T follicular helper cell (primary cell): ENCODE results near the gene FGF6.
"Not testable (repeated sequence)": the region's sequence is repeated elsewhere in the genome, so short reads cannot be mapped to it uniquely, and the experiment has no call there.

ENCODE experiments used
- DNase-seq: peaks from one replicate; pipeline ENCODE4 v3.0.0-alpha.2; 2020; ENCODE audit warnings: low read depth

Gene FGF6

DNA sequence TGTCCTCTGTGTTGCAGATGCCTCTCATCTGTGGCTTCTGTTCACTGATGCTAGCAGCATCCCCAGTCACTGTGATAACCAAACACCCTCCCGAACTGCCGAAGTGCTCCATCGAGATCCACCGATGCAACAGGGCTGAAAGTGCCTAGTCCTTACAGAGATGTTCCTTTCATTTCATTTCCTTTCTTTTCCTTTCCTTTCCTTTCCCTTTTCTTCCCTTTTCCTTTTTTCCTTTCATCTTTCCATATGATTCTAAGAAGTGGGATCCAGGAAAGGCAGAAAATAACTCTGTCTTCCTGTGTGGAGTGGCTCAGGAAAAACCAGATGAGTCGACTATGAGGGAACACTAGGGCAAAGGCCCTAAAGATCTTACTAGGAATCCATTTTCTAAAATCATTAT is 26.7 kb downstream of the FGF6 start:
- DNase-seq = no peak

DNA sequence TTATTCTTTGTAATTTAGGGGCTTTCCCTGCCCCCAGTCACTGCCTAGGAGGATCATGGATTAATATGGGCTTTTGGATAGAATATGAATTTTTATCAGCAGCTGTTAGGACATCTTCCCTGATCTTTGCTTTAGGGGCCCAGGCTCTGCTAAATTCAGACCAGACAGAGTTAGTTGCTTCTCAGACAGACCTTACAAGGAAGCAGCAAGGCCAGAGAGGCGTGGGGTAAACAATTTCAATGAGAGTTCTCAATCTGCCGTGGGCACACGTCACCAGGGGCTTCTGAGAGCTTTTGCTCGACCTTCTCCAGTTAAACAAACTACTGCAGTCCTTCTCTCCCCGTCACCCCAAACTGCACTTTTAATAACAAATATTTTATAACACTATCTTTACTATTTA is 27.7 kb downstream of the FGF6 start:
- no peak for DNase-seq

DNA sequence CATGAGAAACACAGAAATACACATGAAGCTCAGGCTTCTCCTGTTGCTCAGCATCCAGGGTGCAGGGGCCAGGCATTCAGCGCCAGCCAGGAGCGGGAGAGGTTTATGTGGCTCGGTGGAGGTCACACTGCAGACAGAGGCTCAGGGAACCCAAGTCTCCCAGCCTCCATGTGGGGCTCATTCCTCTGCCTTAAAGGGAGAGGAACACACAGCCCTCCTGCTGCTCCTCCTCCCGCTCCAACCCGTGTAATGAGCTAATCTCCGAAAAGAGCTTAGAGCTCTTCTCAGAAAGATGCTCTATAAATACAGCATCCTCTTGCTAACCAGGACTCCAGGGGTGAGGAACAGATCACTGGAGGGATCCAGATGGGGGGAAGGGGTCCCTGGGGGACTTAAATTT is 28.2 kb downstream of the FGF6 start:
- DNase-seq = no peak

DNA sequence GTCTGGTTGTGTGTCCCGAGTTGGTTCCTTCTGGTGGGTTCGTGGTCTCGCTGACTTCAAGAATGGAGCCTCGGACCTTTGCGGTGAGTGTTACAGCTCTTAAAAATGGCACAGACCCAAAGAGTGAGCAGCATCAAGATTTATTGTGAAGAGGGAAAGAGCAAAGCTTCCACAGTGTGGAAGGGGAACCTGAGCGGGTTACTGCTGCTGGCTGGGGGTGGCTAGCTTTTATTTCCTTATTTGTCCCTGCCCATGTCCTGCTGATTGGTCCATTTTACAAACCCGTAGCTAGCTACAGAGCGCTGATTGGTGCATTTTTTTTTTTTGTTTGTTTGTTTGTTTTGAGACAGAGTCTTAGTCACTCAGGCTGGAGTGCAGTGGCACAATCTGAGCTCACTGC is 29.3 kb downstream of the FGF6 start:
- no peak for DNase-seq

DNA sequence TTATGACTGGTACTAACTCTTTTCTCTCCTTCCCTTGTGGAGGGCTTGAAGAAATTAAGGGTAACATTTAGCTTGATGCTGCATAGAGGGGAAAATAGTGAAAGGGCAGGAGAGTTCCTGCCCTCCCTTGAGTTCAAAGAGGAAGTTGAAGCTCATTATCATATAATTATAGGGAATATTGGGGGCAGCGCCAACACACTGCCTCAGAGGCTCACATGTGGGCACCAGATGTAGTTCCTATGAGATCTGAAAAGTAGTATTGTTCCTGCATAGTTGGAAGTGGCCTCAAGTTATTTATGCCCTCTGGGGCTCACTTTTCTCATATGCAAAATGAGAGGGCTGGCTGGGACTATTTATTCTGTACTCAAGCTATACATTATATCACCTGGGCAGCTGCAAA is 33.1 kb downstream of the FGF6 start:
- no peak for DNase-seq

DNA sequence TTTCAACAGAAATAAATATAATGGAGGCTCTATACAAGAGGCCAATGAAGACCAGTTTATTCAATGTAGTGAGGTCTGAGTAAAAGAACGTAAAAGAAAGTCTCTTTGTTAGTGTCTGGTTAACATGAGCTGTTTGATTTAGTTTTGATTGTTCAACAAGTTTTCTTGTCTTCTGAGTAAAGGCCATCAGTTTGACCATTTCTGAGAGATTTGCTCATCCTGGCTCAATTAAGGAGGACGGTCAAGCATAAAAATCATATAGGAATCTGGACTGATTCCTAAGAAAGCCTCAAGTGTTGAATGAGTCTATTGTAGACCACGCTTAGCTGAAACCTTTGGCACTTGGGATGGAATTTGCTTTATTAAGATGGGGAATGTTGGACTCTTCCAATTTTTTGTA is 33.6 kb downstream of the FGF6 start:
- DNase-seq = no peak

DNA sequence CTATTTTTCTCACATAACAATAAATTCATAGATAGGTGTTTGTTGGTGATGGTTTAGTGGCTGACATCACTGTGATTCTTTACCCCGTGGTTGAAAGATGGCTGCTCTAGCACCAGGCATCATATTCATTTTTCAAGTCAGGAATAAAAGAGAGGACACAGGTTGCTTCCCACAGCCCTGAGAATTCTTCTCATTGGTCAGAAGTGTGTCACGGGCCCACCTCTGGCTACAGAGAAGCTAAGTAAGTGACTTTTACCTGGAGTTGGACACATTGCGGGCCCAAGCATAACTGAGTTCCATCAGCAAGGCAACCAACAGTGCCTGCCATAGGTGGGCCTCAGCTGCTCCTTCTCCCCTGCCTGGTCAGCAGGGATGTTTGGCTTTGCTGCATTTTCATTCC is 38.5 kb downstream of the FGF6 start:
- DNase-seq = no peak

DNA sequence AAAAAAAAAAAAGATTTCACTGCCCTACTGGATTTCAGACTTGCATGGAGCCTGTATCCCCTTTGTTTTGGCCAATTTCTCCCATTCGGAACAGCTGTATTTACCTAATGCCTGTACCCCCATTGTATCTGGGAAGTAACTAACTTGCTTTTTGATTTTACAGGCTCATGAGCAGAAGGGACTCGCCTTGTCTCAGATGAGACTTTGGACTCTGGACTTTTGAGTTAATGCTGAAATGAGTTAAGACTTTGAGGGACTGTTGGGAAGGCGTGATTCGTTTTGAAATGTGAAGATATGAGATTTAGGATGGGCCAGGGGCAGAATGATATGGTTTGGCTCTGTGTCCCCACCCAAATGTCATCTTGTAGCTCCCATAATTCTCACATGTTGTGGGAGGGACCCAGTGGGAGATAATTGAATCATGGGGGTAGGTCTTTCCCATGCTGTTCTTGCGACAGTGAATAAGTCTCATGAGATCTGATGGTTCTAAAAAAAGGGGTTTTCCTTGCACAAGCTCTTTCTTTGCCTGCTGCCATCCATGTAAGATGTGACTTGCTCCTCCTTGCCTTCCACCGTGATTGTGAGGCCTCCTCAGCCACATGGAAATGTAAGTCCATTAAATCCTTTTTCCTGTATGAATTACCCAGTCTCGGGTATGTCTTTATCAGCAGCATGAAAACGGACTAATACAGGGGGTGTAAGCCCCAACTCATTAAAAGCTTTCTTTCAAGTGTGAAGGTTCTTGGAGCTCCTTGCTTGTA is 40.6 kb downstream of the FGF6 start:
- not testable (repeated sequence) for DNase-seq

DNA sequence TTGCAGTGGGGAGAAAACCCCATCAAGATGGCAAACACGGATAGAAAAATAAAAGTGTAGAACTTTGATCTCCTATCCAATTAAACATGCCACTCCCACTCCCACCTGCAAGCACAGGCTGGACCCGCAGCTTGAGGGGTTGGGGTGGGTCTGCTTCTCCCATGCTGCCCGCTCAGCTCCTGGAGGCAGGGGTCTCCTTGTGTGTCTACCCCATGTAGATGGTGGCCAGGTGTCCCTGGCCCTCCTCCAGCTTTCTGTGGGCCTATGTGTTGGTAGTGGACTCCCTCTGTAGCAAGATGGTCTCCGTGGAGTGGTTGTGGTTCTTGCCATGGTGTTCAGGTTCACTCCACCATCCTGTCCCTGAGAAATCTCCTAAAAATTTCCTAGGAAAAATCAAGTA is 42.6 kb downstream of the FGF6 start:
- DNase-seq = no peak

DNA sequence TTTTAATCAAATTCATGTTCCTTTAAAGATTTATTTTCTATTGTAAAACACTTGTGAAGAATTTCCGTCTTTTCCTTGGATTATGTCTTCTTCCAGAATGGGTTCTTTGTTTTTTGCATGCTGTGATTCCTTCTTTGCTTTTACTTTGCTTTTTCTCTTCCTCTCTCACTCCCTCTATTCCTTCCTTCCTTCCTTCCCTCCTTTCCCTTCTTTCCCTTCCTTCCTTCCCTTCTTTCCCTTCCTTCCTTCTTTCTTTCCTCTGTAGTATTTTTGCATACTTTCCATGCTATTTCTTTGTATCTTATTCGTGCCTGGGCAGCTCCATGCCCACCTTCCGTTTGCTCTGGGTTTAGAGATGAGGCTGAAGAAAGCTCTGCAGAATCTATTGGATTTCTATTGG is 44.5 kb downstream of the FGF6 start:
- DNase-seq = no peak

DNA sequence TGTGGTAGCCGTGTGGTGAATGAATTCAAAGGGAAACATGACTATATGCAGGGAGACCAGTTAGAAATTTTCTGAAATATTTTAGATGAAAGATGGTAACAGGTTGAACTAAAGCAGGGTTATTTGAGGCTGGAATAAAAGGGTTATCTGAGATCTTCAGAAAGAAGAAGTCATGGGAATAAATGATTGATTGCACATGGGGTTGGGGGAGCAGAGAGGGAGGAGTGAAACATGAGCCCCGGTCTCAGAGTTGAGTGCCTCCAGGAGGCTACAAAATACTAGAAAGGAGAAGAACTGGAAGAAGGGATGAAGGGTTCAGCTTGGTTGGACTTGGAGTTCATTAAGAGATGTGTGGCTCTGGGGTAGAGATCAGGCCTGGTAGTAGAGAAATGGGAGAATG is 49.8 kb downstream of the FGF6 start:
- no peak for DNase-seq

DNA sequence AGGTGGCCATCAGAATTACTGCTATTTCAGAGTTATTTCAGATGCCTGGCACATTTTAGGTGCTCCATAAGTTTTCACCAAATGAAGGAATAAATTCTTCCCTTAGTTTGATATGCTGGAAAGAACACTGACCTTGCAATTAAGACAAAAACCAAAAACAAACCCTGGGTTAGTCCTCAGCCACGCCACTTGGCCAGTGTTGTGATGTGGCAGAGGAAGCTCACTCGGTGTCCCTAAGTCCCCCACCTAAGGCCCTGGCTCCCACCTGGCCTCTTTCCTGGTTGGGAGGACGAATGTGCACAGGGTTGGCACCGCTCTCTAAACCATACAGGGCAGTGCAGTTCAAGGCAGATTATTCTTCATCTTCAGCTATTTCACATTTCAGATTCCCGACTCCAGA is 52.4 kb downstream of the FGF6 start:
- no peak for DNase-seq

DNA sequence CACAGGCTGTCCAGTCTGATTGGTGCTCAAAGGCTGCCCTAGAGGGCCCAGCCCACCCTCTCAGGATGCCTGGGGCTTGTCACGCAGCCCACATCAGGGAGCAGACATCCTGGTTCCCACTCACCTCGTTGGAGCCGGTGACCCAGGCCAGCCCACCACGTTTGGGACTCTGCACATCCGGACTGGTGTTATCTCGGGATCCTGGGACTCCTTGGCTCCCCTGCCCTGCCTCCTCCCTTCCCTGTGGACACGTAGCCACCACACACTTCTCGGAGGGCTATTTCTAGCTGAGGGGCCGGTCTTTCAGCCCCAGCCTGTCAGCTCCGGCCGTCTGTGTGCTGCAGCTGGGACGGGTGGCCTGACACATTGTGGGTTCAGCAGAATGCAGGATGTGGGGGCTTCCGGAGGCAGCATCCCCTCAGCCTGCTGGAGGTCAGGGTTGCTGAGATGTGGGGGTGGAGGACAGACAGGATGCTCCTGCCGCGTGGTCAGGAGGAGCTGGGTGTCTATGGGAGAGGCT is 53.3 kb downstream of the FGF6 start:
- DNase-seq = no peak

DNA sequence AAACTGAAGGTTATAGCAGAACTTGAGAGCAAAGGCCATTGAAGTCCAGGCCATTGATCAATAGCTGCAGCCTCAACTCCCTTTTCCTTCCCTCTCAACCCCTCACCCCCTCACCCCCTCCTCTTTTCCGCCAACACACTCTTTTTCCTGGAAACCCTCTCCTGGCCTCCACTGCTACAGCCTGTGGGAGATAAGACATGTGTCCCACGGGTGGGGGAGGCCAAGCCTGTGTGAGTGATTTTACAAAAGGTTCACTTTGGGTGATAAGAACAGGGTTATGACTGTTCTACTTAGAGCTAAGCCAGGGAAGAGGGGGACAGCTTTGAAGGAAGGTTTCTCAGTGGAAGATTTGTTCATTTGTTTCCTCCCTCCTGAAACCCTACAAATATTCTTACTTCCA is 57.0 kb downstream of the FGF6 start:
- no peak for DNase-seq

DNA sequence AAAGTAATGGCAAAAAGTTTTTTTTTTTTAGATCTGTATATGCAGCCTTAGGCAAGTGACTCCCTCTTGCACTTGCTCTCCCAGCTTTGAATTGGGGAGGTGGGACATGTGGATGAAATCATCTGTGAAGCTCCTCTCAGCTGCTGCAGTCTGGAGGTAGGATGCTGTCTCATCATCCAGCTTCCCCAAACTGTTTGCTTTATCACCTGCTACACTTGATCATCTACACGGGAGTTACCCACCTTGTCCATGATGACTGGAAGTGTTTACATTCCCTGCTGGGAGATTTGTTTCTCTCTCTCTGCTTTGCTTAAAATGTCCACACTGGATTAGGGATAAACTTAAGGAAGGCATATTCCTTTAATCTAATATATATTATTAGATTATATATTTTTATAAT is 57.6 kb downstream of the FGF6 start:
- no peak for DNase-seq

DNA sequence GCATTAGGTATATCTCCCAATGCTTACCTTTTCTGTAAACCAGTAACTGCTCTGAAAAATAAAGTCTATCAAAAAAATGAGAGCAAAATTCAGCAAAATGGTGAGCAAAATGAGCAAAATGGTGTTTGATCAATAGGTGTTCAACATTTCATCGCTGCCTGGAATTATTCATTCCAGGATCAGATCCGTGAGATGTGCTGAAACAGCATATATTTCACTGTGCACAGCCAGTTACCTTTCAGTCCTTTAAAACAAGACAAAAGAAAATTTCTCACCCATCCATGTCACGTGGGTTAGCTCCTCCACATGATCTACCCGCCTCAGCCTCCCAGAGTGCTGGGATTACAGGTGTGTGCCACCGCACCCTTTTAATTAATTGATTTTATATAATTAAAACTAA is 58.0 kb downstream of the FGF6 start:
- DNase-seq = no peak

DNA sequence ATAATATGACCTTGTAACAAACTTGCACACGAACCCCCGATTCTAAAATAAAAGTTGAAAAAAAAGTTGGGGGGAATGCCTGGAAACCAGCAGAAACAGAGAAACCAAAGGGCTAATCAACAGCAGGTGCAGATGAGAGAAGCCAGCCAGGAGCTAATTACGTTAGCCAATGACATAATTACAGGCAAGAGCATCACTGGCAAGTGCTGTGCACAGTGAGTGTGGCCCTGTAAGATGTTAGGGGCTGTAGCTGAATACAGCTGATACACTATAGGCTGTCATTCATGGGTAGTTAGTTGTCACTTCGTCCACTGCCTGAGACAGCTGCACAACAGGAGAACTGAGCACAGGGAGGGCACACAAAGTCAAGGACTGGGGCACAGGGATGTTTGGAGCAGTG is 58.8 kb downstream of the FGF6 start:
- no peak for DNase-seq
